HepG2 (cell line): ENCODE results near the gene TWIST2. TPM values are rescaled to one million over a fixed set of nuclear protein-coding genes. Genes with fewer than 3 reads are reported as not detected.

ENCODE experiments used
- ATAC-seq: fragments of 200-7000 bp; cut with Tn5 transposase; 3 replicates; pipeline ENCODE4 v1.9.1; 2020; ENCODE audit warnings: mild to moderate bottlenecking, moderate library complexity
- BruUV-seq: library from RNA; stranded (reverse); fragments of 400-500 nt; replicated peaks from 2 replicates; lab custom pipeline; 2021; lab: Mats Ljungman, UMichigan
- CTCF ChIA-PET: fragments of 300-600 bp; formaldehyde crosslinking; extraction: SDS; loops from one replicate; lab custom pipeline; 2021; ENCODE audit warnings: low total read pairs, inconsistent platforms, low intra/inter-chr PET ratio; lab: Yijun Ruan, JAX
- POLR2A ChIA-PET: fragments of 350-600 bp; sonication (Branson Sonifier 250); formaldehyde crosslinking; loops from one replicate; lab custom pipeline; 2020; ENCODE audit warnings: antibody characterized with exemption, inconsistent platforms; lab: Yijun Ruan, JAX
- DNase-seq: peaks from one replicate; pipeline ENCODE4 v3.0.0-alpha.2; 2015; ENCODE audit warnings: low spot score
- FAIRE-seq: peaks from 3 replicates; lab custom pipeline; 2011; peaks lifted over from hg19 to GRCh38; lab: Jason Lieb, UNC
- H2AFZ ChIP-seq: one replicate; pipeline ENCODE4 v1.6.1; 2011; ENCODE audit warnings: low read length, inconsistent platforms
- H3K27ac ChIP-seq: fragments of 300-600 bp; 3 replicates; pipeline ENCODE4 v1.8.0; 2011; ENCODE audit warnings: mixed run types, mild to moderate bottlenecking, mixed read lengths, low read length, inconsistent platforms; ENCODE audit not compliant: insufficient read depth; ENCODE audit errors: extremely low read length
- H3K27me3 ChIP-seq, 2 experiments: fragments of 200-600 bp in 1 of 2; 2 replicates in 1 of 2; 3 replicates in 1 of 2; pipeline versions ENCODE4 v1.6.0 to v1.8.0; 2011; ENCODE audit warnings: low read length in 2 of 2, mild to moderate bottlenecking in 2 of 2, moderate library complexity in 2 of 2, inconsistent platforms in 1 of 2; ENCODE audit not compliant: insufficient read depth in 2 of 2, control insufficient read depth in 1 of 2
- H3K36me3 ChIP-seq, 2 experiments: fragments of 200-600 bp in 1 of 2; replicated peaks in 1 of 2; 2 replicates in 1 of 2; 3 replicates in 1 of 2; pipeline versions ENCODE4 v1.5.1 to v1.8.0; 2011; ENCODE audit warnings: low read length in 2 of 2, inconsistent platforms in 1 of 2; ENCODE audit not compliant: insufficient read depth in 2 of 2, control insufficient read depth in 1 of 2
- H3K4me1 ChIP-seq: 2 replicates; pipeline ENCODE4 v1.5.1; 2012; ENCODE audit warnings: low read length, inconsistent platforms; ENCODE audit not compliant: insufficient read depth
- H3K4me2 ChIP-seq: 2 replicates; pipeline ENCODE4 v1.6.0; 2011; ENCODE audit warnings: low read depth, low read length, inconsistent platforms
- H3K4me3 ChIP-seq, 3 experiments: fragments of 200-600 bp in 1 of 3; sonication (generic), shearing (Covaris generic) in 1 of 3; replicated peaks in 1 of 3; 2 replicates each; pipeline ENCODE4 v1.5.1; 2011 to 2016; ENCODE audit warnings: low read length in 3 of 3, inconsistent platforms in 2 of 3, low read depth in 2 of 3, mild to moderate bottlenecking in 2 of 3, control low read depth in 1 of 3, mixed read lengths in 1 of 3; ENCODE audit not compliant: insufficient read depth in 1 of 3
- H3K79me2 ChIP-seq: one replicate; pipeline ENCODE4 v1.6.1; 2011; ENCODE audit warnings: low read length, inconsistent platforms; ENCODE audit not compliant: insufficient read depth
- H3K9ac ChIP-seq: 2 replicates; pipeline ENCODE4 v1.6.0; 2011; ENCODE audit warnings: mild to moderate bottlenecking, low read depth, low read length, inconsistent platforms; ENCODE audit not compliant: insufficient read depth
- H3K9me3 ChIP-seq: 2 replicates; pipeline ENCODE4 v1.5.1; 2012; ENCODE audit warnings: mild to moderate bottlenecking, low read length
- H4K20me1 ChIP-seq: 2 replicates; pipeline ENCODE4 v1.6.0; 2011; ENCODE audit warnings: inconsistent platforms, mild to moderate bottlenecking, low read length, moderate library complexity; ENCODE audit not compliant: insufficient read depth
- ATF3 ChIP-seq: sonication (generic); formaldehyde crosslinking; IDR thresholded peaks from 2 replicates; pipeline ENCODE4 v1.4.0; 2020; ENCODE audit warnings: missing genetic modification reagents
- ATRX ChIP-seq: sonication (generic); formaldehyde crosslinking; IDR thresholded peaks from 2 replicates; pipeline ENCODE4 v1.4.0; 2020; ENCODE audit warnings: missing genetic modification reagents, borderline replicate concordance
- ETV6 ChIP-seq: sonication (generic); formaldehyde crosslinking; conservative IDR thresholded peaks from 2 replicates; pipeline ENCODE4 v1.4.0; 2020; ENCODE audit warnings: missing genetic modification reagents
- KDM5A ChIP-seq: fragments of 200-600 bp; sonication (generic); IDR thresholded peaks from 2 replicates; pipeline ENCODE4 v1.7.0; 2018; ENCODE audit warnings: antibody characterized with exemption, mild to moderate bottlenecking, low read length, borderline replicate concordance
- SMAD9 ChIP-seq: sonication (generic); formaldehyde crosslinking; IDR thresholded peaks from 2 replicates; pipeline ENCODE4 v1.5.1; 2020; ENCODE audit warnings: mild to moderate bottlenecking, missing genetic modification reagents
- SRSF9 ChIP-seq: fragments of 200-400 bp; formaldehyde crosslinking; IDR thresholded peaks from 2 replicates; pipeline ENCODE4 v1.6.1; 2018; ENCODE audit warnings: borderline replicate concordance, mild to moderate bottlenecking, low read depth, low read length; ENCODE audit not compliant: insufficient read depth, poor library complexity, severe bottlenecking
- ZNF709 ChIP-seq: sonication (generic); formaldehyde crosslinking; IDR thresholded peaks from 2 replicates; pipeline ENCODE4 v1.5.0; 2020; ENCODE audit warnings: mild to moderate bottlenecking, missing genetic modification reagents
- WGBS: methylation state at CpG from one replicate; pipeline ENCODE4 v1.1.6; 2017; ENCODE audit warnings: low lambda C conversion rate; 5-methylcytosine and 5-hydroxymethylcytosine counted together
- in situ Hi-C: cut with HindIII; loops from 2 replicates; pipeline ENCODE4 v1.10.0; 2017; ENCODE audit warnings: low pct_unique_long_range_greater_than_20kb; ENCODE audit not compliant: extremely low pct_ligation_motif_present
- intact Hi-C: fragments of 100-400 bp; cut with micrococcal nuclease; formaldehyde crosslinking; loops from one replicate; pipeline ENCODE4 v1.10.0; 2022; ENCODE audit not compliant: unreplicated experiment
- polyA plus RNA-seq, 8 experiments: library from polyadenylated mRNA; depleted of rRNA in 3 of 8; stranded (reverse) in 7 of 8; unstranded in 1 of 8; fragments of >200 nt; fragmentation: Illumina TruSeq in 4 of 8; extraction: Trizol in 4 of 8; gene quantifications; 2 replicates each; pipeline versions ENCODE4 v1.2.1 to v1.2.3, GENCODE V29; 2011 to 2016; ENCODE audit warnings: low read depth in 4 of 8, missing spikeins in 1 of 8, mixed read lengths in 1 of 8; ENCODE audit not compliant: insufficient read depth in 1 of 8
- total RNA-seq, 5 experiments: library from RNA; depleted of rRNA; stranded (reverse); fragments of >200 nt; fragmentation: Illumina TruSeq; extraction: Trizol; gene quantifications; 2 replicates each; pipeline ENCODE4 v1.2.3, GENCODE V29; 2016; ENCODE audit warnings: low read depth in 1 of 5
- TF ChIP-seq, protein P1 (sequence below): fragments of 450-650 bp; IDR thresholded peaks from 2 replicates; pipeline ENCODE4 v1.6.1; 2016

The TWIST2 gene
- total and polyA plus RNA-seq, 2 of the 13 experiments (the other 11 are each of a cell fraction or from before 2014, with no cell fraction given) = 0.08 to 0.11 TPM

- no peaks in the 10 kb centered on the region for H3K79me2 ChIP-seq
- TF ChIP-seq, protein P1, sequence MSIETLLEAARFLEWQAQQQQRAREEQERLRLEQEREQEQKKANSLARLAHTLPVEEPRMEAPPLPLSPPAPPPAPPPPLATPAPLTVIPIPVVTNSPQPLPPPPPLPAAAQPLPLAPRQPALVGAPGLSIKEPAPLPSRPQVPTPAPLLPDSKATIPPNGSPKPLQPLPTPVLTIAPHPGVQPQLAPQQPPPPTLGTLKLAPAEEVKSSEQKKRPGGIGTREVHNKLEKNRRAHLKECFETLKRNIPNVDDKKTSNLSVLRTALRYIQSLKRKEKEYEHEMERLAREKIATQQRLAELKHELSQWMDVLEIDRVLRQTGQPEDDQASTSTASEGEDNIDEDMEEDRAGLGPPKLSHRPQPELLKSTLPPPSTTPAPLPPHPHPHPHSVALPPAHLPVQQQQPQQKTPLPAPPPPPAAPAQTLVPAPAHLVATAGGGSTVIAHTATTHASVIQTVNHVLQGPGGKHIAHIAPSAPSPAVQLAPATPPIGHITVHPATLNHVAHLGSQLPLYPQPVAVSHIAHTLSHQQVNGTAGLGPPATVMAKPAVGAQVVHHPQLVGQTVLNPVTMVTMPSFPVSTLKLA = peak; percentile 78
- TF ChIP-seq ATF3 (CRISPR knock-in tag) = no peak
- no TSS peak for BruUV-seq
- no peak overlapping the region for H3K4me2 ChIP-seq
- H3K27ac ChIP-seq = no peak overlapping the region
- H3K9me3 ChIP-seq = no peaks in the 10 kb centered on the region
- CTCF ChIA-PET = no interaction called here
- no peak overlapping the region for H2AFZ ChIP-seq
- H3K4me1 ChIP-seq = no peaks in the 10 kb centered on the region
- WGBS = 66% methylated on average over 13 of the region's 14 CpGs
- H3K9ac ChIP-seq = no peak overlapping the region
- H4K20me1 ChIP-seq = no peaks in the 10 kb centered on the region
- peaks cover 29 to 82% of the 10 kb centered on the region in 2 experiments for H3K27me3 ChIP-seq
- intact Hi-C loops (no loop called here), in situ Hi-C loops (no loop called here)
- POLR2A ChIA-PET = no interaction called here
- H3K4me3 ChIP-seq = no peak overlapping the region
- ATAC-seq = no peak
- no peak for FAIRE-seq
- no peak for DNase-seq
- no peaks in the 10 kb centered on the region for H3K36me3 ChIP-seq
Observed at GRCh38 chr2:238892204-238892500, 44.3 kb downstream of the TWIST2 start.

DNA sequence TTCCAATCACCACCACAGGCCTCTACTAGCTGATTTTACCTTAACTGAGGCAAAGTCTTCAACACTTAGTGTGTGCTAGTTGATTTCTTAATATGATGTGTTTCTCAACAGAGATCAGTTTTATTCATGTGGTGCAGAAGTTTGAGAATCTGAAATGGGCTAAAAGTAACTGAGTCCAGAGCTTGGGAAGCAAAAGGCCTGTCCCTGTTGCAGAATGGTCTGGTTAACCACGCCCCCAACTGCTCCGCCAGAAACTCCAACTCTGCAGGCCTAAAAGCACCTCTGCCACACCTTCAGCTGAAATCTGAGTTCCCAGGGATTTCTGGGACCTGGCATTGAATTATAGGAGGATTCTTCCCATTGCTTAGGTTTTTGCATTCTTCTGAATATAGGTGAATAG, 44.9 kb downstream of the TWIST2 start:
- BruUV-seq = no TSS peak
- TF ChIP-seq KDM5A = no peak
- no peak for TF ChIP-seq SMAD9 (CRISPR knock-in tag)
- no peak for TF ChIP-seq SRSF9
- TF ChIP-seq ATRX (CRISPR knock-in tag) = no peak
- TF ChIP-seq ETV6 (CRISPR knock-in tag) = no peak
- TF ChIP-seq ZNF709 (CRISPR knock-in tag) = no peak
- TF ChIP-seq, all 625 proteins: peak for 0
- no peak for ATAC-seq
- CTCF ChIA-PET = no interaction called here
- DNase-seq = no peak
- intact Hi-C loops = no loop called here
- peaks cover 27 to 82% of the 10 kb centered on the region in 2 experiments for H3K27me3 ChIP-seq
- in situ Hi-C loops = no loop called here
- no peak overlapping the region for H3K27ac ChIP-seq
- H3K36me3 ChIP-seq = no peaks in the 10 kb centered on the region
- no peak overlapping the region for H3K4me2 ChIP-seq
- FAIRE-seq = no peak
- POLR2A ChIA-PET = no interaction called here
- H4K20me1 ChIP-seq = no peaks in the 10 kb centered on the region
- 4% methylated on average over 2 of the region's 2 CpGs for WGBS
- H3K9me3 ChIP-seq = no peaks in the 10 kb centered on the region
- H3K4me1 ChIP-seq = no peaks in the 10 kb centered on the region
- no peak overlapping the region for H3K9ac ChIP-seq
- no peaks in the 10 kb centered on the region for H3K79me2 ChIP-seq
- H2AFZ ChIP-seq = no peak overlapping the region
- H3K4me3 ChIP-seq = no peak overlapping the region
